Activated T-helper 1 cell treated with anti-CD3 and anti-CD28 coated beads, Interleukin-12 subunit alpha, Interleukin-12 subunit beta, Interleukin-2, Interleukin-4 antibody, amounts not matched to agents 30 ng/mL and 10 ng/mL and 1 ng/mL, durations not matched to agents 14 hours and 24 hours and 36 hours (primary cell): ENCODE data around the gene UMOD. TPM values are rescaled to one million over a fixed set of nuclear protein-coding genes. Genes with fewer than 3 reads are reported as not detected.
"Not testable (repeated sequence)": the region's sequence is repeated elsewhere in the genome, so short reads cannot be mapped to it uniquely, and the experiment has no call there.

Experiments used
- DNase-seq: peaks from one replicate; pipeline ENCODE4 v3.0.0; 2021; ENCODE audit warnings: low spot score
- H3K27ac Mint-ChIP-seq: one replicate; pipeline ENCODE4 v1.8.0; 2021; ENCODE audit warnings: mild to moderate bottlenecking, mixed read lengths
- H3K27me3 Mint-ChIP-seq: one replicate; pipeline ENCODE4 v1.8.0; 2022; ENCODE audit warnings: mild to moderate bottlenecking, moderate library complexity, mixed read lengths; ENCODE audit not compliant: insufficient read depth
- H3K36me3 Mint-ChIP-seq: one replicate; pipeline ENCODE4 v1.8.0; 2021; ENCODE audit warnings: low read depth, mixed read lengths
- H3K4me1 Mint-ChIP-seq: one replicate; pipeline ENCODE4 v1.8.0; 2021; ENCODE audit warnings: low read depth, mixed read lengths
- H3K4me3 Mint-ChIP-seq: one replicate; pipeline ENCODE4 v1.8.0; 2021; ENCODE audit warnings: mild to moderate bottlenecking, moderate library complexity, mixed read lengths
- H3K9me3 Mint-ChIP-seq: one replicate; pipeline ENCODE4 v1.8.0; 2021; ENCODE audit warnings: mixed read lengths
- intact Hi-C: fragments of 100-400 bp; cut with micrococcal nuclease; formaldehyde crosslinking; loops from one replicate; pipeline ENCODE4 v1.15.1; 2024
- total RNA-seq: library from RNA; stranded (reverse); gene quantifications from 2 replicates; pipeline ENCODE4 v1.2.3, GENCODE V29; 2022

Gene UMOD
- total RNA-seq, 1 donor from 2014 or later: not detected

DNA sequence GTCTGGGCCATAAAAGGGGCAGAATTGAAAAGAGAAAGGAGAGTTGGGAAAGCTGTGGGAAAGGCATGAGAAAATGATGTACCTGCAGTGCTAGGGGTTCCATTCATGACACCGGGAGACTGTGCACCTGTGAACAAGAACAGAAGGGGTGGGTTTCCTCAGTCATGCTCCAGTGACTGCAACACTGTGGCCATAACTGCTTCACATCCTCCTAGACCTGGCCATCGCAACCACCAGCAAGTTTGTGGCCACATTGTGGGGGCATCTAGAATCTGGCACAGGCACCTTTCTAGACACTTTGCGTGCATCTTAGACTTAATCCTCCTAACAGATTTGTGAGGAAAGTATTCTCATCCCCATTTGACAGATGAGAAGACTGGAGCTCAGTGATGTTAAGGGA lies 37.9 kb downstream of the UMOD start:
- H3K36me3 Mint-ChIP-seq: no peaks in the 10 kb centered on the region
- no peaks in the 10 kb centered on the region for H3K27me3 Mint-ChIP-seq
- no peaks in the 10 kb centered on the region for H3K4me1 Mint-ChIP-seq
- no peaks in the 10 kb centered on the region for H3K9me3 Mint-ChIP-seq
- no peak overlapping the region for H3K27ac Mint-ChIP-seq
- intact Hi-C loops: no loop called here
- H3K4me3 Mint-ChIP-seq: no peak overlapping the region
- no peak for DNase-seq

DNA sequence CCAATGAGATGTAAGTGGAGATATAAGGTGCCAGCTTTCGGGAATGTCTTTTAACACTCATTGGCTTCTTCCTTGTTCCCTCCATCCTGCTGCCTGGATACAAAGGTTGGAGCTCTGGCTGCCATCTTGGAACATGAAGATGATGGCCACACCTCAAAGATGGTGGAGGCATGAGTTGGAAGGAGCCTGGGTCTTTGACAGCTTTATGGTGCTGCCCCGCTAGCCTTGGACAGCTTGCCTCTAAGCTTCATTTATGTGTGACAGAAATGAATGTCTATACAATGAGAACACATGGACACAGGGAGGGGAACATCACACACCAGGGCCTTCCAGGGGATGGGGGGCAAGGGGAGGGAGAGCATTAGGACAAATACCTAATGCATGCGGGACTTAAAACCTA lies 38.8 kb downstream of the UMOD start:
- Mint-ChIP-seq H3K27me3 (no peaks in the 10 kb centered on the region), H3K4me3 (no peak overlapping the region), H3K9me3 (no peaks in the 10 kb centered on the region), H3K36me3 (no peaks in the 10 kb centered on the region), H3K4me1 (no peaks in the 10 kb centered on the region), H3K27ac (no peak overlapping the region)
- intact Hi-C loops: no loop called here
- DNase-seq: no peak

DNA sequence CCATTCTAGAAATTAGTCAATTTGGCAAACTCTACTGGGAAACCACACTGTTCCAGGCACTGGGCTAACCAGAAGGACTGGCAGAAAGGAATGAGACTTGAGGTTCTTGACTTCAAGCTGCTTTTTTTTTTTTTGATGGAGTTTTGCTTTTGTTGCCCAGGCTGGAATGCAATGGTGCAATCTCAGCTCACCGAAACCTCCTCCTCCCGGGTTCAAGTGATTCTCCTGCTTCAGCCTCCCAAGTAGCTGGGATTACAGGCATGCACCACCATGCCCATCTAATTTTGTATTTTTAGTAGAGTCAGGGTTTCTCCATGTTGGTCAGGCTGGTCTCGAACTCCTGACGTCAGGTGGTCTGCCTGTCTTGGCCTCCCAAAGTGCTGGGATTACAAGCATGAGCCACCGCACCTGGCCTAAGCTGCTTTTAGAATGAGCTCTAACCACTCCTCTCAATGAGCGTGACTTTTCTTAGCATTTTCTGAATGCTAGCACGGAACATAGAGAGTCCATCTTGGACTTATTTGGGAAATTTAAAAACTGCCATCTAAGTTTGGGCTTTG lies 39.9 kb downstream of the UMOD start:
- H3K27ac Mint-ChIP-seq, H3K9me3 Mint-ChIP-seq, H3K4me3 Mint-ChIP-seq, H3K4me1 Mint-ChIP-seq, H3K36me3 Mint-ChIP-seq, intact Hi-C loops, H3K27me3 Mint-ChIP-seq, DNase-seq: not testable (repeated sequence)

DNA sequence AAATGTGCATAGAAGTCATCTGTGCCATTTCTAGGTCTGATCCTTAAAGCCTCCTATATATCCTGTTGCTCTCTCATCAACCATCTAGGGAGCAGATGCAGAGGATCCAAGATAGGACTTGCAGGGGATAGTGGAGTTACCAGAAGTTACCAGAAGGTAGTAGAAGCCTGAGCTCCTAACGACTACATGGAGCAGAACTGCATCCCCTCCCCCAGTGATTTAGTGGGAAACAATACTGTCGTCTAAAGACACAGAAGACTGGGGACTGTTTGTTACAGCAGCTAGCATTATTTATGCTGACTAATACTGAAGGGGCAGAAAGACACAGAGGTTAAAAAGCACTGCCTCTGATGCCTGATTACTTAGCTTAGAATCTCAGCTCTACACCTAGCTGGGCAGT lies 41.0 kb downstream of the UMOD start:
- intact Hi-C loops: no loop called here
- no peak for DNase-seq
- Mint-ChIP-seq H3K4me3 (no peak overlapping the region), H3K27me3 (no peaks in the 10 kb centered on the region), H3K9me3 (no peaks in the 10 kb centered on the region), H3K4me1 (no peaks in the 10 kb centered on the region), H3K36me3 (no peaks in the 10 kb centered on the region), H3K27ac (no peak overlapping the region)

DNA sequence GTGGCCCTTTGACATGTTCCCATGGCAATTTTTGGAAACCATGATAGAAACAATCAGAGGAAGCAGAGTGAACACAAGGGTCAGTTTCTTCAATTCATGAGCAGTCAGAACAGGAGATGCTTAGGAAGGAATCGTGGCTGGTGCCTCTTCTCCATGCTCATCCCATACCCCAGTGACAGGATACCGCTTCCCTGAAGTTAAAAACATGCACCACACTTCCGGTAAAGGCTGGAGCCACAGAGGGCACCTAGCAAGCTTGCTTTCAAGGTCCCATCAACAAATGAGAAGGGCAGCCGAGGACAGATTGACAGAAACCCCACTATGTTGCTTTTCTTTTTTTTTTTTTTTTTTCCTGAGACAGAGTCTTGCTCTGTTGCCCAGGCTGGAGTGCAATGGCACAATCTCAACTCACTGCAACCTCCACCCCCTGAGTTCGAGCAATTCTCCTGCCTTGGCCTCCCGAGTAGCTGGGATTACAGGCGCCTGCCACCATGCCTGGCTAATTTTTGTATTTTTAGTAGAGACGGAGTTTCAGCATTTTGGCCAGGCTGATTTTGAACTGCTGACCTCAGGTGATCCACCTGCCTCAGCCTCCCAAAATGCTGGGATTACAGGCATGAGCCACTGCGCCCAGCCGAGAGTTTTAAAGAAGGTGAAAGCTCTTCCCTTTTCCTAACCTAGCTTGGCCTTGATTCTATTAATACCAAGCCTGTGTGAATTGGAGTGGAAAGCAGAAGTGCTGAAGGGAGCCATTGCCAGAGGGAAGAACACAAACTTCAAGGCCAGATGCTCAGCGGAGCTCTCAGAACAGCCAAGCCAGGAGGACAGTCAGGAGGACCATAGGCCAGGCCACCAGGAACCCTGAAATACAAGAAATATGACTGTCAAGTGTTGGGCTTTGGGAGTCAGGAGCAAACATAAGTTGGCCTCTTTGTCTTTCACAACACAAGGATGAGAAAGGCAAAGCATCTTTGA lies 41.8 kb downstream of the UMOD start:
- Mint-ChIP-seq H3K27ac (no peak overlapping the region), H3K36me3 (no peaks in the 10 kb centered on the region), H3K27me3 (no peaks in the 10 kb centered on the region), H3K4me1 (no peaks in the 10 kb centered on the region), H3K9me3 (no peaks in the 10 kb centered on the region), H3K4me3 (no peak overlapping the region)
- DNase-seq: no peak
- intact Hi-C loops: no loop called here

DNA sequence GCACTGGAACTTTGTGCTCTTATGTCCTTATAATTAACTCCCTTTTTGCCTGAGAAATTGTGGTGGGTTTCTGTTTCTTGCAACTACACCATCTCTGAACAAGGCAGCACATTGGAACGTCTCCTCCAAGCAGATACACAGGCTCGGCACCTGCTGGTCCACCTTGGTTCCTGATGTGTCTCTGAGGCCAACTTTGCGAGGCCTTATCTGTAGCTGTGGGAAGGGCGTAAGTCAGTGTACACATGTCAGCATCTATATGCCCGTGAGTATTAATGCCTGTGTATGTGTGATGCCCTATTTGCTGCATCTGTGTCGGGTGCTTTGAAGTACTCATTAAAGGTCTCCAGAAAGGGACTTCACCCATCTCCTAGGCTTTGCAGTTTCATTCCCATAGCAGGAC lies 42.7 kb downstream of the UMOD start:
- Mint-ChIP-seq H3K4me1 (no peaks in the 10 kb centered on the region), H3K27ac (no peak overlapping the region), H3K9me3 (no peaks in the 10 kb centered on the region), H3K36me3 (no peaks in the 10 kb centered on the region), H3K27me3 (no peaks in the 10 kb centered on the region), H3K4me3 (no peak overlapping the region)
- DNase-seq: no peak
- intact Hi-C loops: no loop called here

DNA sequence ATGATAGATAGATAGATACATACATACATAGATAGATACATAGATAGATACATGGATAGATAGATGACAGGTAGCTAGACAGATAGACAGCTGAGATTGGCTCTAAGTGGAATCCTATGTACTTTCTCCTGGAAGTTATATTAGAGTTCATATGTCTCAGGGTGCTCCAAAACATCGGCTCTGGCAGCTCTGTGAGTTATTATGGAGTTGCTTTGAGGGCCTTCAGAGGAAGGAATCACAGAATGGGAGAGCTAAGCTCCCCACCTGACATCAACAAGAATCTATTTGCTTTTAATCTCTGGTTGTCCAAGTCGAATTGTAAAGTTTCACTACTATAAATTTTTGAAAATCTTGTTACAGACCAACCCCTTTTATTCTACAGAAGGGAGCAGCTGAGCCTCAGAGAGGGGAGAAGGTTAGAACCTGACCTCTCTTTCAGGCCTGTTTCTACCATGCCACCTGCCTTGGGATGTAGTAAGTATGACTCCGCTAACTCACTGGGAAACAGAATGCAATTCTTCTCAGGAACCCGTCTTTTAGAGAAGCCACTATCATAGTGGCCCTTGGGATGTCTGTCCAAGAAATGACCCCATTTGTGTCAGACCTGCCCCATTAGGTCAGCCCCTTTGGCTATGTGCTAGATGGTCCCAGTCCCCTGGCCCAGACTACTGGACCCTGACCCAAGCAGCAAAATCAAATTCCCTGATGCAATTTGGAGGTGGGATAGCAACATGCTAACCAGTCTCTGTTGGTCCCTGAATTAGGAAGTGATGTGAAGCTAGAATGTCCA lies 43.5 kb downstream of the UMOD start:
- no peaks in the 10 kb centered on the region for H3K36me3 Mint-ChIP-seq
- intact Hi-C loops: no loop called here
- no peak for DNase-seq
- no peaks in the 10 kb centered on the region for H3K4me1 Mint-ChIP-seq
- H3K27ac Mint-ChIP-seq: no peak overlapping the region
- H3K4me3 Mint-ChIP-seq: no peak overlapping the region
- no peaks in the 10 kb centered on the region for H3K27me3 Mint-ChIP-seq
- no peaks in the 10 kb centered on the region for H3K9me3 Mint-ChIP-seq

DNA sequence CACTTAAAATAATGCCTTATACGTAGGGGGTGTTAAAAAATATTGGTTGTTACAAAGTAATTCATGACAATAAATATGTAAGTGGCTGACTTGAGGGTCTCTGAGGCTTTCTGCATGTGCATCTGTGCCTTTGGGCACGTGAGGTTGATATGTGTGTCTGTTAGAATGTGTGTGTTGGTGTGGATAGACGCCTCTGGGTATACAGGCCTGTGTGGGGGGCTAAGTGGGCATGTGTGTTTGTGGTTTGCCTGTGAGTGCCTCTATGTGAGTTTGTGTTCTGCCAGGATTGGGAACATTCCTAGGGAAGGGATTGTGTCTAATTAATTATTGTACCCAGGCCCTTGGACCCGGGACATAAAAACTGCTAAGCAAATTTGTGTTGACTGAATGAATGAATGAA lies 44.2 kb downstream of the UMOD start:
- intact Hi-C loops: no loop called here

DNA sequence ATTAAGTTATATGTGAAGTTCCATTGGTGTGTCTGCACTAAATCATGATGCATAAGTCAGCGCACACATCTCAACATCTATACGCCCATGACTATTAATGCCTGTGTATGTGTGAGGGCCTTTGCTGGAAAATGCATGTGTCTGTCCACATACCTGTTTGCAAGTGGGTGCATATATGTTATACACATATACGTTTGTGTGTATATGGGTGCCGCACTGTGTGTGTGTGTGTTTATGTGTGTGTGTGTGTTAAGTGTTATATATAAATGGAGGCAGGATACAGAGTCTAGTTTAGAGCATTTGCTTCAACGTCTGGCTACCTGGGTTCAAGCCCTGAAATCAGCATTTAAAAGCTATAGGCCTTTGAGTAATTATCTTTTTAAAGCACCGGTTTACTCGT lies 44.7 kb downstream of the UMOD start:
- Mint-ChIP-seq H3K4me3 (no peak overlapping the region), H3K27ac (no peak overlapping the region), H3K9me3 (no peaks in the 10 kb centered on the region), H3K4me1 (no peaks in the 10 kb centered on the region), H3K36me3 (no peaks in the 10 kb centered on the region), H3K27me3 (no peaks in the 10 kb centered on the region)
- no peak for DNase-seq
- intact Hi-C loops: no loop called here

More for the DNA sequence above, 44.2 kb downstream of the UMOD start:
- Mint-ChIP-seq H3K4me3 (no peak overlapping the region), H3K27me3 (no peaks in the 10 kb centered on the region), H3K27ac (no peak overlapping the region), H3K4me1 (no peaks in the 10 kb centered on the region), H3K36me3 (no peaks in the 10 kb centered on the region), H3K9me3 (no peaks in the 10 kb centered on the region)
- DNase-seq: no peak

DNA sequence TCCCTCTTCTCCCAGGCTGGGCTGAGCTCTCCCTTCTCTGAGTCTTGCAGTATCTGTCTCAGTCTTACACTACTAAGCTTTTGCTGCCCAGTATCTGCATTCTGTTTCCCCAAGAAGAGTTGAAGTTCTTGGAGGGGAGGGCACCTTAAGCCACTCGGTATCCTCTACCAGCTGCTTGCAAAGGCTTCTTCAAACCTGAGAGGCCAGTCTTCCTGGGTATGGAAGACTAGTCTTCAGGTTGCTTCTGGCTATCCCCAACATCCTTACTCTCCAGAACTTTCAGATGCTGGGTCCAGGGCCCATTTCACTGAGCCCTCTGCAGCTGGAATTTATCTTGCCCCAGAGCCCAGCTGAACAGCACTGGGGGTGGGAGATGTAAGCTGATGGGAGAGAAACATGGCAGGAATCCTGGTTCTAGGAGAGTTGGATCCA lies 45.3 kb downstream of the UMOD start:
- DNase-seq: no peak
- Mint-ChIP-seq H3K27ac (no peak overlapping the region), H3K4me3 (no peak overlapping the region), H3K9me3 (no peaks in the 10 kb centered on the region), H3K4me1 (no peaks in the 10 kb centered on the region), H3K36me3 (no peaks in the 10 kb centered on the region), H3K27me3 (no peaks in the 10 kb centered on the region)
- intact Hi-C loops: no loop called here

DNA sequence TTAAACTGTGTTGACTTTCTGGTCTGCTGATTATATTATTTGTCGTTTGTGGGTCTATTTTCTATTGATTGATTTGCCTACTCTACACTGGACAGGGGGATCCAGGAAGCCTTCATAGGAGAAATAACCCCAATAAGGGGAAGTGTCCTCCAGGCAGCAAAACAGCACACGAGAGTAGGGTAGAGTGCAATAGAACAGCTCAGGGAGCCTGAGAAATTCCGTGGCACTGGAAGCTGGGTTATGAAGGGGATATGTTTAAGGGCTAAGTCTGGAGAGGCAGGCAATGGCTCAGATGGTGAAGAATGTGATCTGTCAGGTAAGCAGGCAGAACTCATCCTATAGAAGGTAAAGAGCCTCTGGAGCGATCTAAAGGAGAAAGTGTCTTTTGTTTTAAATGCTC lies 46.1 kb downstream of the UMOD start:
- H3K27ac Mint-ChIP-seq: no peak overlapping the region

DNA sequence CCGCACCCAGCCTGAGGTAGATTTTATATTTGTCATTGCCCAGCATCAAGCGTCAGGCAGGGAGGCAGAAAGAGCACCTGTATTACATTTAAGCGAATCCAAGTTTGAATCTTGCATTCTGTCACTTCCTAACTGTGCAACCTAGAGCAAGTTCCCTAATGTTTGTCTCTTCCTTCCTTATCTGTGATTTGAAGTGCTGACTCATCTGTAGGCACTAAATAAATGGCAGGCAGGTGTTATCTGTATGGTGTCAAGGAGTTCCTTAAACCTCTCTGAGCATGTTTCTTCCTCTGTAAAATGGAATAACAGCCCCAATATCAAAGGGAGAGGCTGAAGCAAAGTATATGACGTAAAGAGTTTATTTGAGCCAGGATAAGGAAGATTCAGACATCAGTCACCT lies 49.5 kb downstream of the UMOD start:
- Mint-ChIP-seq H3K27ac (no peak overlapping the region), H3K4me3 (no peak overlapping the region), H3K4me1 (no peaks in the 10 kb centered on the region)

More for the DNA sequence above, 46.1 kb downstream of the UMOD start:
- no peak for DNase-seq
- Mint-ChIP-seq H3K4me1 (no peaks in the 10 kb centered on the region), H3K27me3 (no peaks in the 10 kb centered on the region), H3K36me3 (no peaks in the 10 kb centered on the region), H3K4me3 (no peak overlapping the region), H3K9me3 (no peaks in the 10 kb centered on the region)
- intact Hi-C loops: no loop called here

DNA sequence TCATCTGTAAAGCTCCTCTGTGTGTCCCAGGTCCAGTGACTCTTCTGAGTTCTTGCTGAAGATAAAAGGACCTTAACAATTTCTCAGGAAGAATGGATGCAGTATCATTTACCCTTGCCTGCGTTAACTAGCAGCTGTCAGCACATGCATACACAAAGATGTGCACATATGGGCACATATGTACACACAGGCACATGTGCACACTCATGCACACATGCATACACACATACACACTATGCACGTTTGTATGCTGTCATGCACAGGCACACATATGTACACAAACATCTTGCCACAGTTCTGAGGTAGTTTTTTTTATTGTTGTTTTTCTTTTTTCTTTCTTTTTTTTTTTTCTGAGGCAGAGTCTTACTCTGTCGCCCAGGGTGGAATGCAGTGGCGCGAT lies 50.1 kb downstream of the UMOD start:
- no peaks in the 10 kb centered on the region for H3K9me3 Mint-ChIP-seq
- H3K27me3 Mint-ChIP-seq: no peaks in the 10 kb centered on the region
- no peak for DNase-seq
- H3K27ac Mint-ChIP-seq: no peak overlapping the region
- intact Hi-C loops: no loop called here
- H3K4me3 Mint-ChIP-seq: no peak overlapping the region
- H3K36me3 Mint-ChIP-seq: no peaks in the 10 kb centered on the region
- H3K4me1 Mint-ChIP-seq: no peaks in the 10 kb centered on the region

More for the DNA sequence above, 49.5 kb downstream of the UMOD start:
- DNase-seq: no peak
- H3K36me3 Mint-ChIP-seq: no peaks in the 10 kb centered on the region
- intact Hi-C loops: no loop called here
- H3K27me3 Mint-ChIP-seq: no peaks in the 10 kb centered on the region
- no peaks in the 10 kb centered on the region for H3K9me3 Mint-ChIP-seq
